Activated naive CD4-positive, alpha-beta T cell (primary cell): ENCODE data around the gene MCM9.
A peak's percentile ranks its signal among the peaks of the same experiment; 100 is the strongest.

ENCODE experiments used
- DNase-seq, 4 experiments: peaks; one replicate each; lab custom pipeline; 2025; lab: John Stamatoyannopoulos, UW

Gene MCM9

DNA sequence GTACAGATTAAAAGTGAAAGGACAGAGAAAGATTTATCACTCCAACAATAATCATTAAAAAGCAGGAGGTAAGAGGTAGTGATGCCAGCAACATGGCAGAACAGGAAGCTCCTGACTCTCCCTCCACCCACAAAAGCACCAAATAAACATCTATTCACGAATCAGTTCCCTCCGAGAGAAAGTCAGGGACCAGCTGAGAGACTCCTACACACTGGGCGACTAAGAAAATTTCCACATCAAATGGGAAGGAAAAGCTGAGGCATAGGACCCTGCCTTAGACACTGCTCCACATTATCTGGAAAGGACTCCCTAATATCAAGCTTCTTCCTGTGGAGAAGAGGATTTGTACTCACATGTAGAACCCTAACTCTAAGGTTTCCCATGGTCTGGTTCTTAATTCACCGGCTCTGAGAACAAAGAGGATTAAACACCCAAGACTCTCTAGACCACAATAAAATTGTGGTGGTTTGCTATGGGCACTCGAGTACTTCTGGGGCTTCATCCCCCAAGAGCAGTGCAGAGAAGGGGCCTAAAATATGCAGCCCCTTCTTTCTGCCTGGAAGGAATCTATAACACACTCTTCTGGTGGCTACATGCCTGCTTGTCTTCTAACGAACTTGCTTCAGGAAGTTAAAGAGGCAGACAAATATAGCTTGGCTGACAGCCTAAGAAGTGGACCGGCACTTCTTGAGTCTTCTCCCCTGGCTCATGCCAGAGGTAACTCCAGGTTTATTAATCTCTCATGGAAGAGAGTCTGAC is 70.4 kb downstream of the MCM9 start:
- no peak for DNase-seq

DNA sequence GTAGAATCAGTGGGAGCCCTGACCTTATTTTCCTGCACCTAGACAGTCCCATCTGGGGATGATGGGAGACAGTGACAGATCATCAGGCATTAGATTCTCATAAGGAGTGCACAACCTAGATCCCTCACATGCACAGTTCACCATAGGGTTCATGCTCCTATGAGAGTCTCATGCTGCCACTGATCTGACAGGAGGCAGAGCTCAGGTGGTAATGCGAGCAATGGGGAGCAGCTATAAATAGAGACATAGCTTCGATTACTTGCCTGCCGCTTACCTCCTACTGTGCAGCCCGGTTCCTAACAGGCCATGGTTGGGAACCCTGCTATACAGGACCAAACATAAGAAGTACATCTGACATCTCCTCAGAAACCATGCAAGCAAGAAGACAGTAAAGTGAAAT is 72.5 kb downstream of the MCM9 start:
- DNase-seq = no peak

DNA sequence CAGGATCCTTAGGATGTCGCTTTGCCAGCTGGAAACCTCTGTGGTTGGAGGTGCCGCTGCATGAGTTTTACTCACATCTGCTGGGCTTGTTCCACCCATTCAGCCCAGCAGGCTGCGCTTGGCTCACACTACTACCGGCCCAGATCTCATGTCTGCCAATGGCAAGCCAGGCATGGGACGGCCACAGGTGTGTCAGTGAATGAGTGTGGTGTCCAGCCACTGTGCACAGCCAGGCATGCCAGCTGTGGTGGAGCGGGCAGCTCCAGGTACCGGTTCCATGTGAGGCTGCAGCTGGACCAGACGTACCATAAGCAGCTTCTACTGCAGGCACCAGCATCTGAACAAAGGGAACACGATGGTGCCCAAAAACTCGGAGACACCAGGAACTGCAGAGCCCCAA is 74.1 kb downstream of the MCM9 start:
- no peak for DNase-seq

DNA sequence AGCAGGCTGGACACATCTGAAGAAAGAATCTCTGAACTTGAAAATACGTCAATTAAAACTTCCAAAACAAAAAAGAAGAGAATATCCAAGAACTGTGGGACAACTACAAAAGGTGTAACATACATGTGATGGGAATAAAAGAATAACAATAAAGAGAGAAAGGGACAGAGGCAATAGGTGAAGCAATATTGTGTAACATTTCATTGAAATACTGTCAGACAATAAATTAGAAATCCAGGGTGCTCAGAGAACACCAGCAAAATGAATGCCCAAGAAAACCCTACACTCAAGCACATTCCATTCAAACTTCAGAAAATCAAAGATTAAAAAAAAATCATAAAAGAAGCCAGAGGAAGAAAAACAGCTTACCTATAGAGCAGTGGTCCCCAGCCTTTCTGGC is 74.6 kb downstream of the MCM9 start:
- DNase-seq = no peak

DNA sequence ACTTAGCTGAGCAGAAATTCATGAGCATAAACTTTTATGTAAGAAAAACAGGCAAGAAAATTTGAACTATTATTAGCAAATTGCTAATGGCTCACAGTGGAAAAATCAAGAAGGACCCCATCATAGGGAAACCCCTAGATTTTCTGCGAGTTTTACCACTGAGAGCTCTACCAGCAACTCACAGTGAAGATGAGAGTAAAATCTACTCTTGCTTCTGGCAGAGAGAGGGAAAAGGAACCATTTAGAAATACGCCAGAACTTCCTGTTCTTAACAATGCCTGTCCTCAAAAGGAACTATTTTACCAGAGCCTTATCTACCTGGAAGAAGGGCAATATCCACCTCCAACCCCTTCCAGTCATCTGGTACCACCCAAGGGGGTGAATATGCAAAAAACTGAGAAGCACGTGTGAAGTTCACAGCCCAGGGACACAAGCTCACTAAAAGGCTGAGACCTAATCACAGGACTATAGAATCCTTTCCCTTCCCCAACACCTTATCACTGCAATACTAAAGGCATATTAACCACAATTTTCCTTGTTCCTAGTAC is 75.4 kb downstream of the MCM9 start:
- no peak for DNase-seq

DNA sequence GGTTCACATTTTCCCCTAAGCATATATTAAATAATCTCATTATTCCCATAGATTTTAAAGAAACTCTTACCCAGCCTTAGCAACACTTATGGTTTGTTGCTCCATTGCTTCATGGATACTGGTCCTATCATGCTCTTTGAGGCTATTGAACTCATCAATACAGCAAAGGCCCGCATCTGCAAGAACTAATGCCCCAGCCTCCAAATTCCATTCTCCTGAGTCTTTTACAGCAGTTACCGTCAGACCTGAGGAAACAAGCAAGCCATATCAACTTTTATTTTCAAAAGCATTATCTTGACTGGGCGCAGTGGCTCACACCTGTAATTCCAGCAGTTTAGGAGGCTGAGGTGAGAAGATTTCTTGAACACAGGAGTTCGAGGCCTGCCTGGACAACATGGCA is 78.7 kb downstream of the MCM9 start:
- DNase-seq = no peak

DNA sequence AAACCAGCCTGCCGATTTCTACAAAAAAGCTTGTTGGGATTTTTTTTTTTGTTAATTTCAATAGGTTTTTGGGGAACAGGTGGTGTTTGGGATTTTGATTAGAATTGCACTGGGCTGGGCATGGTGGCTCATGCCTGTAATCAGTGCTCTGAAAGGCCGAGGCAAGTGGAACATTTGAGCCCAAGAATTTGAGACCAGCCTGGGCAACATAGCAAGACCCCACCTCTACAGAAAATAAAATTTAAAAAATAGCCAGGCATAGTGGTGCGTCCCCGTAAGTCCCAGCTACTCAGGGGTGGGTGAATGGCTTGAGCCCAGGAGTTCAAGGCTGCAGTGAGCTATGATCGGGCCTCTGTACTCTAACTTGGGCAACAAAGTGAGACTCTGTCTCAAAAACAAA is 81.6 kb downstream of the MCM9 start:
- DNase-seq = no peak

DNA sequence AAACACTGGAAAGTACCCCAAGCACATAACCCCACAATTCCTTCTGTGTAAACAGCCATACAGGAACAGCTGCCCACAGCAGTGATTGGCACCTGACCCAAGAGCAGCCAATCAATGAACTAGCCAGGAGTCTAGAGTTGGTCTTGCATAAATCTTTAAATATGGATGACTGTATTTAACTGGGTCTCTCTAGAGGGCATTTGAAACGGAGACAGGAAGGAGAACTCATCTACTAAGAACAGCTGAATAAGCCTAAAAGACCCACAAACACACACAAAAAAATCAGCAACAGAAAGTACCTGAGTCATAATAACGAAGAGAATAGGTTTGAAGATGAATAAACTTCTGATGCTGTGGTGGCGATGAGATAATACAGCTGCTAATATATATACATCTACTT is 90.0 kb downstream of the MCM9 start:
- no peak for DNase-seq

DNA sequence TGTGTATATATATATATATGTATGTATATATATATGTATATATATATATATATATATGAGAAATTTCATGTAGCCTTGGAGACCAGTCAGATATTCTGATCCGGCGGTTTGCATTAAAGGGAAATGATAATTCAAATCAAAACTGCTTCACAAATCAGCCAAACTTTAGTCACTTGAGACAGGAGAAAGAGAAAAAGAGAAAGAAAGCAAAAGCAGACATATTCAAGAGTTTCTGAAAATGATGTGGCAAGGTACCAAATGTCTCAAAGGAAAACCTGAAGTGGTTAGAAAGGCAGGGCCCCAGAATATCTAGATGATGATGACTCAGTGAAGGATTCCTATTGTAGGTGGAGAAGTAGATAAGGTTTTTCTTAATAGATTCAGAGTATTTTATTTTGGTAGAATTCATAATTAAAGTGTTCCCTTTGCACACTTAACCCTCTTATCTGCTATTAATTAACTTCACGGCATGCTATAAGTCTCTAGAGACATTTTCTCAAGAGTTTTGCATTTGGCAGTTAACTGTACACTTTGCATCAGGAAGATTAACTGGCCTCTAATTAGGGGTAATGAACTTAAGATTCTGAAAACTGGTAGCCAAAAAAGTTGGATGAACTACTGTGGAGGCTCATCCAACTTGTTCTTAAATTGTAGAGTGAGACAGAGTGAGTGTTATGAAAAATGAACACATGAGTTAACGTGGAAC is 91.1 kb downstream of the MCM9 start:
- no peak for DNase-seq

DNA sequence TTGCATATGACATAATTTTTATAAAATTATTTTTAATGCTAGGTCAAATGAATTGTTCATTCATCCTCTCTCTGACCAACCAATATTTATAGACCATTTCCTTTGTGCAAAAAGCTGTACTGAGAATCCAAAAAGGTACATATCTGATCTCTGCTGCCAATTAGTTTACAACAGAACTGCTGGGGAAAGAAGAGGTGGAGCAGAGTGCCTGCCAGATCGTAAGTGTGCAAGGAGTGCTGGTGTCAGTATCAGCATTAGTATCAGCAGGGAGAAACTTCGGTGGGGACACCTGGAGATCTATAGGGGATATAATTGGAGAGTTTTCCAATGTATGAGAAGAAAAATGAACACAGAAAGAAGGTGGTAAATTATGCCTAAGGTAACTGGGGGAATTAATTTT is 104.3 kb downstream of the MCM9 start:
- DNase-seq = no peak

DNA sequence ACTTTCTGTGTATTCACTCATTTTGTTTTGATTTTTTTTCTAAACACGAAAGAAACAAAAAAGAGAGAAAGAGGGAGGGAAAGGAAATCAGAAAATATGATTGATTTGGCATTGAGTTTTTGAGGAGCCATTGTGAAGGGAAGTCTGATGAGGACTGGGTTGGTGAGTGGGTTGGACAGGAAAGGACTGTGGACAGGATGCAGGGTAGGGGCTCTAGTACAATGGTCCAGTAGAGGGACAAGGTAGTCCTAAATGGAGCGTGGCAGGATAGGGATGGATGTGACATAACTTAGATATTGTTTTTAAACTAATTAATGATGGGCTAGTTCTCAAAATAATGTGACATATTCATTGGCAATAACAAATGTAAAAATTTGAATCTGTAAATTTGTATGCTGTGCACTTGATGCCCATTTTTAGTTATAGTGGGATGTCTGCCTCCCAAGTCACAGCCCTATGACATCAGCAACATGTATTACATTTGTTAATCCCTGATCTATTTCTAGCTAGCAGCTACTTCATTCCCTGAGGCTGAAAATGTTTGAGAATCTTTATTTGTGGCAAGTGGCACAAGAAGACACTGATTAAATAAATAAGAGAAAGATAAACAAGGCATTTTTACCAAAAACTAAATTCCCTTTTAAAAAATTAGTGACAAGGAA is 105.0 kb downstream of the MCM9 start:
- no peak for DNase-seq

DNA sequence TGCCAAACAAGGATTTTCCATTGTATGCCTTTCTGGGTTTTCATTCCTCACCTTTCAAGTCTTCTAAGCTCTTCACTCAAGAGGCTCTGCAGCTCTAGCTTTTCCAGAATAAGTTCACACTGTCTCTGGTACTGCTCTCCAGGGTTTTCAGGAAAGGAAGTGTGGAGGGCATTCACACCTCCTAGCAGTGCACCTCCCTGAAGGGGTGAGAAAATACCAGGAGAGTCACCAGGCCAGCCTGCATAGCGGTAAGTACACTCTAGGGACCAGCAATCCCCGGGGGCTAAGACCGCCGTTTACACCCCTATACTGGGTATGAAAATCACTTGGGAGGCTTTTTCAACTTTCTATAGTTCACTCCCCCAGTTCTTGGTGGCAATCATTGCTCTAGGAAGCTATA is 108.9 kb downstream of the MCM9 start:
- DNase-seq = no peak

DNA sequence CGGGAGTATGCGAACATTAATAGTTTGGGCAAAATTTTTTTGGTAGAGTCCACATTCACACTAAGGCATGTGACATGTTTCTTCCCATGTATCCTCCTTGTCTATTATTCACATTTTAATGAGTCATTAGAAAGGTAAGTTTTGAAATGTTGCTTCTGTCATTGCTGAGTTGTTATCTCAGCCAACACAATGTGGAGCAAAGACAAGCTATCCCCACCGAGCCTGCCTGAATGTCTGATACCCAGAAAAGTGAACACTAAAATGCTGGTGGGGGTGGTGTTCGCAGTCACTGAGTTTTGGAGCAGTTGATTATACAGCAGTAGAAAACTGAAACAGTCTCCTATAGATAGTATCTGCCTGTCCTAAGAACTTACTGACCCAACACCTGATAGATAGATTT is 109.3 kb downstream of the MCM9 start:
- no peak for DNase-seq

DNA sequence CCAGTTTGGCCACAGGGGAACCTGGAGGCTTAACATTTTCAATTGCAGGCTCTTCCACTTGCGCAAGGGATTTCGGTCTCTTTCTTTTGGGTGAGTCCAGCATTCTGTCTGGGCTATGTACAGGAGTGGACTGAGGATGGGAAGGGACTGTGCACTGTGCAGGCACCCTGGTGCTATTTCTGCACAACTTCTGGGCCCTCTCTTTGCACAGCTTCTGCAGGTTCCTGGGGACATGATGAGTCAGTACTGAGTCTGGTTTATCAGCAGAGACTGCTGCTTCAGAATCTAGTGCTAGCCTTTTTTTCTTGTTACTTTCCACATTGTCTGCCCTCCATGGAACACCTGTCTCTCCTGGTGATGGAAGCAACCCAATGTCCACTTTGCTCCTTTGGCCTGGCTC is 119.5 kb downstream of the MCM9 start:
- DNase-seq = no peak

DNA sequence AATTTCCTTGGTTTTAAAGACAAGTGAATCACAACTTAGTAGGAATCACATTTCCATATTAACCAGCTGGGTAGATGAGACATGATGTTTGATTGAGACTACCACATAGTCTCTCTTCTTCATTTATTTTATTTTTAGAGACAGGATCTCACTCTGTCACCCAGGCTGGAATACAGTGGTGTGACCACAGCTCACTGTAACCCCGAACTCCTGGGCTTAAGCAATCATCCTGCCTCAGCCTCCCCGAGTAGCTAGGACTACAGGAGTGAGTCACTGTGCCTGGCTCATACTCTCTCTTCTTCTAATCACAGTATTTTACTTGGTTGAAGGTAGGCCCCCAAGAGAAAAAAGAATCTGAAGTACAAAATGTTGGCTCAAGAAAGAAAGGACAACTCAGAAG is 121.2 kb downstream of the MCM9 start:
- DNase-seq = no peak

DNA sequence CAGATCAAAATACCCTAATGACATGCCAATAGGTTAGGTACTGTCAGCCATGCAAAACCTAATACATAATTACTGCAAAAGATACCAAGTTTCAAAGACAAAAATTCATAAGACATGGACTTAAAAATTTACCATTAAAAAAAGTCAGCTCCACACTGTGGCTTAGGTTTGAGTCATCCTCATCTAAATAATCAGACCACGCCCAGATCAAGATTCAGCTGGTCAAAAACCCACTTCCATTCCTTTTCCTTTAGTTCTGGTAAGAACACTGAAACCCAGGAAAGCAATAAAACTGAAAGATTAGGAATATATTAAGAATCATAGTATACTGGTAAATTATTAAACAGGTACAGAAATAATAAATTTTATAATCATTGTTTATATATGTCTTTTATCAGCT is 122.0 kb downstream of the MCM9 start:
- no peak for DNase-seq

DNA sequence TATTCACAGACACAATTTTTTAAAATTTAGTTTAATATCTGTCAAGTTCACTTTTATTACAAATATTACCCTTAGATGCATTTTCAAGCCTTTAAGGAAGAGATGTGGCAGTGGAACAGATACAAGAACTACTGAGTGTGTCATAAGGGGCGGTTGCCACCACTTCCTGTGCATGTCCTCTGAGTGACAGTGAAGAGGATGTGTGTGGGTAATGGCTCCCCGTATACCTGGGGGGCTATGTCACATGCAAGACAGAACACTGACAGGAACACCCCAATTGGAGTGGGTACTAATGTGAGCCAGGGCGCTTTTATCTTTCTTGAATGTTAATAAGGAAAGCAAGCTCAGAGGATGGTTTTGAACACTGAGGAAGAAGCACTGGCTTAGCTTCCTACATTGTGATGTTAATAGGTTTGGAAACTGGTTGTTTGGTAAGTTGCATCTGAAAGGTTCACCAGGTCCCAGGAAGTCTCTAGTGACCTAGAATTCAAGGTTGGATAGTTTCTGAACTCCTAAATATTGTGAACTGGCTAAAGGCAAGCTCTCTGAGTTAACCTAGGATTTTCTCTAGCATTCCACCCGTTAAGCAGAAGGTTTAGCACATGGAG is 124.4 kb downstream of the MCM9 start:
- peak in 3 of 4 experiments; percentile 5 to 37 (median 24) for DNase-seq

DNA sequence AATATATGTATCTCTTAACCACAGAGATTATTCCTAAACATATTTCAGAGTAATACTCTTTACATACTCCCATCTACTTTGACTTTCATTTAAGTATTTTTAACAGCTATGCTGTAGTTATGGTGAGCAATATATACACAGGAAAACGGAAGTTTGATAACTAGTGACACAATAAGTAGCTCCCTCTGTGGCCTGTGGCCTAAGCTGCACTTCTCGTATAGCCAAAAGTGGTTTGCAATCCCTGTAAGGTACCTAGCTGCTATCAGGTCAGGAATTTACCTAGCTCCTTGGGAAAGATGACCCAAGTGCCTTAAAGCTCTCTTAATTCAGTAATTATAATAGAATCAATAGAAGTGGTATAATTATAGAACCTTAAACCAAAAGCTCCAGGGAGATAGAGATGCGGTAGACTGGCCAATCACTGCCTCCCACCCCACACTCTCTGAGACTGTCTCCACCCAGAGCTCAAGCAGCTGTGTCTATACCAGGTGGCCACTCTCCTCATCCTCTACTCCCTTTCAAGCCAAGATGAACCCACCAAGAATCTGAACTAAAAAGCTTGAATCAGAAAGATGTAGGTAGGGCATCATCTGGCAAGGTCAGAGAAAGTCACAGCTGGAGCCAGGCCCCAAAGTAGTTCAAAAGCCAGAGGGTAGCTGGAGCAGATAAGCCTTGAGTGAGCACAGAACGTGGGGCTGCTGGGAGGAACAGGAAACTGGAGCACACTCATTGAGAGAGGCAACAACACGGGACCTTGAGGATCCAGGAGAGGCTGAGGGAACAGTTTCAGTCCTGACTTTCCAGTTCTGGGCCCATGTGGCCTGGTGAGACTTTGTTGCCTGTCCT is 125.9 kb downstream of the MCM9 start:
- no peak for DNase-seq

DNA sequence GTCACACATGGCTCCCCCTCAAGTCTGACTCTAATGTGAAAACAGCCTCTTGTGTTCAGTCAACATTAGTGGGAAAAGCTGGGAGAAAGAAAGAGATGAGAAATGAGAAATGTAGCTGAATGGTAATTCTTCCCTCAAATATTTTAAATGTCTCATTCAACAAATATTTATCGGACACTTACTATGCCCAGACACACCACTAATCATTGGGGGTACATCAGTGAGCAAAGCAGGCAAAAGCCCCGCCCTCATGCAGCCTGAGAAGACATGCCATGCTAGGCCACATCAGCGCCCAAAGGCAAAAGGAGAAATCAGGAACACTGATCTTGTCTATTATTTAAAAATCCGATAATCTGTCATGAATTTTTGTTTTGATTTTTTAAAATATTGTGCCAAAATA is 130.9 kb downstream of the MCM9 start:
- no peak for DNase-seq

DNA sequence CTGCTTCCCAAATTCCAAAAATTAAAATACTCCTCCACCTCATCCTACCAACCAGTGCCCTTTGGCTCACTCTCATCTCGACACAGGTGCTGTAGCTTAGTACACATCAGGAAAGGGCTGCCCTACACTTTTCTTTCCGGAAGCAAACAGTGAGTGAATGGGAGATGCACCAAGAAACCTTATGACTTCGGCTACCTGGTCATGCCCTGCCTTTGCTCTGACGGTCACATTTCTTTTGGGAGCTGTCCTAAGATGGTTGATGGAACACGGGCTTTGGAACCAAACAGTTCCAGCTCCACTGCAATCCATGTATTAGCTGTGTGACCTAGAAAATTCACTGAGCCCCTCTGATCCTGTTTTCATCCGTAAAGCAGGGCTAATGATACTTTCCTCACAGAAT is 133.7 kb downstream of the MCM9 start:
- DNase-seq = no peak

DNA sequence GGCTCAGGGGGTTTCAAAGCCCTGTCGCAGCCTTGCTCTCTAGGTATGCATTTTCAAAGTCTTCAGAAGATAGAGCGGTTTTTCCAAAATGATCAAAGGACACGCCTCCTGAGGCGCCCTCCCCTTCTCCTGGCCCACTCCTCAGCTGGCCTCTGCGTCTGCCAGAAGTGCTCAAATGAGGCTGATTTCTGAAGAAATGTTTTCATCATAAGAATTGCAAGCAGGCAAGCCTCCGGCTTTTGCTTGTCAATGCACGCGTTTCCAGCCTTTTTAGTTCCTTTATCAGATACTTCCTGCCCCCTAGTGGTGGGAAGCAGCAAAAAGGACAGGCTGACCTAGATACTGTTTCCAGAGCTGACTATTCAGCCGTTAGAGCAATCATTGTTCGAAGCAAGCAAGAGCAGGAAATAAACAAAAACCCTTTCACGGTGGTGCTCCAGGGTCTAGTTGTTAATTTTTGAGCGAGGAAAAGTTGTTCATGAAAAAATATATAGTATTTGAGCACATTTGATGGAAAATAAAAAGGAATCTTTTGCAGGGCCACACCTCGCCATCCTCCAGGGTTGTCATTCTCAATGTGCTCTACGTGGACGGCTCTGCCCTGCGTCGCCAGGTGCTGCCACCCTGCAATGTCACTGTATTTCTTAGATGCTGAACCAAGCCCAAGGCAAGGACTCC is 134.4 kb downstream of the MCM9 start:
- DNase-seq = peak; percentile 18 to 64 (median 46)
